Left ventricle myocardium inferior (tissue), 1 donor: Measurements from ENCODE around the gene NFIC. TPM values are rescaled to one million over a fixed set of nuclear protein-coding genes. Genes with fewer than 3 reads are reported as not detected.
A peak's percentile ranks its signal among the peaks of the same experiment; 100 is the strongest.

Source experiments
- DNase-seq: peaks from one replicate; pipeline ENCODE4 v3.0.0-alpha.2; 2020
- H3K27ac ChIP-seq: fragments of 200-600 bp; replicated peaks from 2 replicates; pipeline ENCODE4 v1.8.0; 2021
- H3K27me3 ChIP-seq: fragments of 200-600 bp; 2 replicates; pipeline ENCODE4 v1.8.0; 2021; ENCODE audit warnings: low read depth
- H3K36me3 ChIP-seq: fragments of 200-600 bp; 2 replicates; pipeline ENCODE4 v1.8.0; 2021
- H3K4me1 ChIP-seq: fragments of 200-600 bp; 2 replicates; pipeline ENCODE4 v1.8.0; 2021
- H3K4me3 ChIP-seq: fragments of 200-600 bp; 2 replicates; pipeline ENCODE4 v1.8.0; 2021; ENCODE audit warnings: mild to moderate bottlenecking, moderate library complexity
- H3K9me3 ChIP-seq: fragments of 200-600 bp; replicated peaks from 2 replicates; pipeline ENCODE4 v1.8.0; 2021
- CTCF ChIP-seq: fragments of 200-600 bp; IDR thresholded peaks from 2 replicates; pipeline ENCODE4 v1.8.0; 2021; ENCODE audit warnings: antibody characterized with exemption, mild to moderate bottlenecking, borderline replicate concordance
- intact Hi-C: fragments of 100-400 bp; cut with micrococcal nuclease; formaldehyde crosslinking; loops from one replicate; pipeline ENCODE4 v1.11.0; 2022
- total RNA-seq: library from RNA; stranded (reverse); fragmentation: NEBNext Ultra II Directional; extraction: Animal tissue kit (Norgen Biotek cat#: 25700); gene quantifications from one replicate; pipeline ENCODE4 v1.2.1, GENCODE V29; 2021
- donor health status: DM: no; HTN: yes; CAD: no; lungs with severe emphysema.

NFIC gene
- total RNA-seq, 1 donor from 2014 or later: 145 TPM

- intact Hi-C loops: loop anchor here (10.0 kb wide), 1 partner anchor 55 kb away; no protein-coding TSS in a partner anchor
- Histone ChIP-seq H3K9me3 (no peaks in the 10 kb centered on the region), H3K4me1 (peaks cover 86% of the 10 kb centered on the region), H3K27me3 (no peaks in the 10 kb centered on the region), H3K36me3 (no peaks in the 10 kb centered on the region), H3K4me3 (peak overlapping the region; percentile 89), H3K27ac (peak overlapping the region; percentile 97)
- DNase-seq: peak; percentile 71
- peak; percentile 22 for TF ChIP-seq CTCF
These were observed 3.2 kb downstream of the NFIC start for GRCh38 chr19:3369337-3370213.

GRCh38 chr19:3370214-3370720 lies 3.9 kb downstream of the NFIC start:
- Histone ChIP-seq H3K4me3 (peak overlapping the region; percentile 89), H3K27me3 (no peaks in the 10 kb centered on the region), H3K9me3 (no peaks in the 10 kb centered on the region), H3K27ac (peak overlapping the region; percentile 97), H3K4me1 (peaks cover 86% of the 10 kb centered on the region), H3K36me3 (no peaks in the 10 kb centered on the region)
- no peak for TF ChIP-seq CTCF
- intact Hi-C loops: no loop called here
- no peak for DNase-seq

- intact Hi-C loops: no loop called here
- Histone ChIP-seq H3K27me3 (no peaks in the 10 kb centered on the region), H3K4me3 (peak overlapping the region; percentile 89), H3K36me3 (no peaks in the 10 kb centered on the region), H3K9me3 (no peaks in the 10 kb centered on the region), H3K27ac (peak overlapping the region; percentile 97), H3K4me1 (peaks cover 86% of the 10 kb centered on the region)
- DNase-seq: no peak
- TF ChIP-seq CTCF: no peak
These were observed 4.6 kb downstream of the NFIC start for GRCh38 chr19:3370728-3371591.

- intact Hi-C loops: no loop called here
- no peak for DNase-seq
- TF ChIP-seq CTCF: no peak
- H3K4me3 ChIP-seq: no peak overlapping the region
- peaks cover 85% of the 10 kb centered on the region for H3K4me1 ChIP-seq
- H3K27me3 ChIP-seq: no peaks in the 10 kb centered on the region
- H3K36me3 ChIP-seq: no peaks in the 10 kb centered on the region
- peak overlapping the region; percentile 89 for H3K27ac ChIP-seq
- H3K9me3 ChIP-seq: no peaks in the 10 kb centered on the region
These were observed 6.0 kb downstream of the NFIC start for GRCh38 chr19:3372413-3372812.

GRCh38 chr19:3373971-3374368 lies 7.6 kb downstream of the NFIC start:
- Histone ChIP-seq H3K36me3 (no peaks in the 10 kb centered on the region), H3K4me3 (no peak overlapping the region), H3K27ac (peak overlapping the region; percentile 89), H3K4me1 (peaks cover 77% of the 10 kb centered on the region), H3K27me3 (no peaks in the 10 kb centered on the region), H3K9me3 (no peaks in the 10 kb centered on the region)
- TF ChIP-seq CTCF: no peak
- DNase-seq: no peak
- intact Hi-C loops: no loop called here
